Activated B cell treated with CpG ODN at 0.5 μM for 24 hours (primary cell): ENCODE data around the gene PLEKHA5. TPM values are rescaled to one million over a fixed set of nuclear protein-coding genes. Genes with fewer than 3 reads are reported as not detected.

Experiments used
- ATAC-seq: fragments of 200-7000 bp; cut with Tn5 transposase; one replicate; pipeline ENCODE4 v1.10.0; 2021; ENCODE audit warnings: low read depth, mild to moderate bottlenecking, moderate library complexity
- CTCF ChIA-PET: fragments of 350-600 bp; sonication (Branson Sonifier 250); formaldehyde crosslinking; loops from one replicate; lab custom pipeline; 2021; ENCODE audit warnings: antibody characterized with exemption; lab: Charles Lee
- POLR2A ChIA-PET: fragments of 350-600 bp; sonication (Branson Sonifier 250); formaldehyde crosslinking; loops from one replicate; lab custom pipeline; 2021; ENCODE audit warnings: antibody characterized with exemption; lab: Charles Lee
- DNase-seq: peaks from one replicate; pipeline ENCODE4 v3.0.0; 2022
- H3K27ac Mint-ChIP-seq: one replicate; pipeline ENCODE4 v1.8.0; 2020; ENCODE audit warnings: mixed read lengths
- H3K27me3 Mint-ChIP-seq: one replicate; pipeline ENCODE4 v1.8.0; 2021; ENCODE audit warnings: mixed read lengths
- H3K36me3 Mint-ChIP-seq: one replicate; pipeline ENCODE4 v1.8.0; 2021; ENCODE audit warnings: low read depth, mixed read lengths
- H3K4me1 Mint-ChIP-seq: one replicate; pipeline ENCODE4 v1.8.0; 2021; ENCODE audit warnings: mixed read lengths
- H3K4me3 Mint-ChIP-seq: one replicate; pipeline ENCODE4 v1.8.0; 2020; ENCODE audit warnings: mild to moderate bottlenecking, mixed read lengths
- H3K9me3 Mint-ChIP-seq: one replicate; pipeline ENCODE4 v1.8.0; 2020; ENCODE audit warnings: mixed read lengths
- CTCF ChIP-seq: fragments of 200-600 bp; IDR thresholded peaks from one replicate; pipeline ENCODE4 v1.8.0; 2022; ENCODE audit warnings: antibody characterized with exemption, mild to moderate bottlenecking
- intact Hi-C: fragments of 100-400 bp; cut with micrococcal nuclease; formaldehyde crosslinking; loops from one replicate; pipeline ENCODE4 v1.15.1; 2024
- total RNA-seq: library from RNA; stranded (reverse); gene quantifications from 2 replicates; pipeline ENCODE4 v1.2.3, GENCODE V29; 2022

Gene PLEKHA5
- total RNA-seq, 1 donor from 2014 or later: 0.11 TPM

DNA sequence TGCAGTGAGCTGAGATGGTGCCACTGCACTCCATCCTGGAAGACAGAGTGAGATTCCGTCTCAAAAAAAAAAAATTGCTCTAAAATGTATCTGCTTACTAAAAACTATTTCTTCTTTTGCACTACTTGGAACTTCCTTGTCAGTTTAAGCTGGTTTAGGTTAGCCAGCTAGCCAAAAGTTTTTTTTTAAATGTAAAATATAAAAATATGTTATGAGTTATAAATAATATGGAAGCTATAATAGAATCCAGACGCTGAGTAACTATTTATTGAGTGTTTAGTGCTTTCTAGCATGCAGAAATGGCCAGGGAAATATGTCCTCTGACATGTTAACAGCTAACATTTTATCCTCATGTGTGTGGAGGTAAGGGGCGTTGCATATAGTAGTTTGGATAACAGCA, 85.6 kb downstream of the PLEKHA5 start:
- no peak for ATAC-seq
- TF ChIP-seq CTCF: no peak
- Mint-ChIP-seq H3K27ac (no peak overlapping the region), H3K36me3 (no peaks in the 10 kb centered on the region), H3K27me3 (no peaks in the 10 kb centered on the region), H3K4me3 (no peak overlapping the region), H3K4me1 (no peaks in the 10 kb centered on the region), H3K9me3 (peaks cover 5% of the 10 kb centered on the region)
- intact Hi-C loops: no loop called here
- ChIA-PET CTCF (no interaction called here), POLR2A (no interaction called here)
- no peak for DNase-seq

GRCh38 chr12:19217446-19217845, 87.9 kb downstream of the PLEKHA5 start:
- no peak overlapping the region for H3K4me3 Mint-ChIP-seq
- CTCF ChIA-PET: no interaction called here
- POLR2A ChIA-PET: no interaction called here
- DNase-seq (no peak), ATAC-seq (no peak)
- no peaks in the 10 kb centered on the region for H3K4me1 Mint-ChIP-seq
- H3K27ac Mint-ChIP-seq: no peak overlapping the region
- no peaks in the 10 kb centered on the region for H3K9me3 Mint-ChIP-seq
- intact Hi-C loops: no loop called here
- no peak for TF ChIP-seq CTCF
- no peaks in the 10 kb centered on the region for H3K27me3 Mint-ChIP-seq
- no peaks in the 10 kb centered on the region for H3K36me3 Mint-ChIP-seq

- CTCF ChIA-PET: no interaction called here
These were observed 90.7 kb downstream of the PLEKHA5 start for GRCh38 chr12:19220205-19220604.

DNA sequence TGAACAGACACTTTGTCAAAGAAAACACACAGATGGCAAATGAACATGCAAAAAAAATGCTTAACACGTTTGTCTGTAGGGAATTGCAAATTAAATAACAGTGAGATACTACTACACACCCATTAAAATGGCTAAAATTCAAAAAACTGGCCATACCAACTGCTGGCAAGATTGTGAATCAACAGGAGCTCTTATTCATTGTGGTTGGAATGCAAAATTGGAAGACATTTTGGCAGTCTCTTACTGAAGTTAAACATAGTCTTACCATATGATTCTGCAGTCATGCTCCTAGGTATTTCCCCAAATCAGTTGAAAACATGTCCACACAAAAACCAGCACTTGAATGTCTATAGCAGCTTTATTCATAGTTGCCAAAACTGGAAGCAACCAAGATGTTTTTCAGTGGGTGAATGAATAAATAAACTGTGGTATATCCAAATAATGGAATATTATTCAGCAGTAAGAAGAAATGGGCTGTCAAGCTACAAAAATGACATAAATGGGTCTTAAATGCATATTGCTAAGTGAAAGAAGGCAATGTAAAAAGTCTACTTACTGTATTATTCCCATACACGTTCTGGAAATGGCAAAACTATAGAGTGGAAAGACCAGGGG, 91.4 kb downstream of the PLEKHA5 start:
- ChIA-PET CTCF (no interaction called here), POLR2A (no interaction called here)
- Mint-ChIP-seq H3K9me3 (no peaks in the 10 kb centered on the region), H3K4me3 (no peak overlapping the region), H3K27me3 (no peaks in the 10 kb centered on the region), H3K36me3 (no peaks in the 10 kb centered on the region), H3K4me1 (no peaks in the 10 kb centered on the region), H3K27ac (no peak overlapping the region)
- TF ChIP-seq CTCF: no peak
- intact Hi-C loops: no loop called here
- ATAC-seq (no peak), DNase-seq (no peak)

More at GRCh38 chr12:19220205-19220604, 90.7 kb downstream of the PLEKHA5 start:
- no peaks in the 10 kb centered on the region for H3K4me1 Mint-ChIP-seq
- H3K9me3 Mint-ChIP-seq: no peaks in the 10 kb centered on the region
- ATAC-seq: no peak
- DNase-seq: no peak
- POLR2A ChIA-PET: no interaction called here
- no peaks in the 10 kb centered on the region for H3K36me3 Mint-ChIP-seq
- H3K27me3 Mint-ChIP-seq: no peaks in the 10 kb centered on the region
- intact Hi-C loops: no loop called here
- no peak overlapping the region for H3K4me3 Mint-ChIP-seq
- no peak overlapping the region for H3K27ac Mint-ChIP-seq
- no peak for TF ChIP-seq CTCF

DNA sequence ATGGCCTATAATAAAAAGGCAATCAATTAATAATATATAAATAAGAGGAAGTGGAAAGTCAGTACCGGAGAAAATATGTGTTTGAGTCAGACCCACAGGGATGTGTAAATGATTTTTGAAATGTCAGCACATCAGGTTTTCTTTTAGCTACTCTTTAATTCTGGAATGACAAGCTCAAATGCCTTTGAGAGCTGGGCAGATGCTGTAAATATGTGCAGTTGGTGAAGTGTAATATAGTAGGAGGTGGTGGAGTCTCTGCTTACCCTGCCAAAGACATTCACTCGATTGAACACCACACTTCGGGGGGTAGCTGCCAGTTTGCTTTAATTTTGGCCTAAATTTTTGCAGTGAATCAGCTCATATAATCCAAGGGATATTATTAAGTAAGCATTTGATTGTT, 93.0 kb downstream of the PLEKHA5 start:
- ATAC-seq (no peak), DNase-seq (no peak)
- no peaks in the 10 kb centered on the region for H3K27me3 Mint-ChIP-seq
- no peak overlapping the region for H3K4me3 Mint-ChIP-seq
- no peaks in the 10 kb centered on the region for H3K9me3 Mint-ChIP-seq
- intact Hi-C loops: no loop called here
- POLR2A ChIA-PET: no interaction called here
- no peak for TF ChIP-seq CTCF
- H3K4me1 Mint-ChIP-seq: no peaks in the 10 kb centered on the region
- no peak overlapping the region for H3K27ac Mint-ChIP-seq
- CTCF ChIA-PET: interaction anchor here (0.6 kb wide), 1 partner anchor 1334 kb away, joined by 3 read pairs; no protein-coding TSS in a partner anchor
- H3K36me3 Mint-ChIP-seq: no peaks in the 10 kb centered on the region
